ENCODE measurements around the gene PRSS2. TPM values are rescaled to one million over a fixed set of nuclear protein-coding genes. Genes with fewer than 3 reads are reported as not detected.
"Not testable (repeated sequence)": the region's sequence is repeated elsewhere in the genome, so short reads cannot be mapped to it uniquely, and the experiment has no call there.

Gene PRSS2
- total and polyA plus RNA-seq, 4 donors: 0.21 TPM; not detected in 3

DNA sequence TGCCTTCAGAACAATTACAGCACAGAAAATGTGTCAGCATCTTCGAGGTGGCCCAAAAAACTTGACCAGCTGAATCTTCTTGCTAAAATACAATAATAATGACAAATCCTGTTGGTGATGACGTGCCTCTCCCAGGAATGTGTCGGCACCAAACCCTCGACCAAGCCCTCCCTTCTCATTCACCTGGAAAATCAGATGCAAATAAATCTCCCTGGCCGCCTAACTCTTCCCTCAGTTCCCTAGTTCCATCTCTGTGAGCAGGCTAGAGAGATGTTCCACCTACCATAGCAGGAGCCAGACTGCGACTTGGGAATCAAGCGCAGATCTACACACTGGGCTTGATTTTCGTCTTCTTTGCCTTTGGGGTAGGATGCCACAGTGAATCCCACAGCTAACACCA lies 17.4 kb upstream of the PRSS2 start:
- Histone ChIP-seq H3K9me3 (ENCODE audit: control insufficient read depth in 4 of 4, low read length in 3 of 4) (no peaks in the 10 kb centered on the region), H3K4me3 (ENCODE audit: low read depth in 1 of 3, low read length in 3 of 3) (no peak overlapping the region), H3K27me3 (ENCODE audit: control insufficient read depth in 4 of 4, insufficient read depth in 4 of 4, low read length in 3 of 4) (peaks cover 0 to 5% (median 1%) of the 10 kb centered on the region in 4 donors), H3K36me3 (ENCODE audit: control insufficient read depth in 4 of 4, insufficient read depth in 3 of 4, low read depth in 1 of 4, low read length in 3 of 4) (no peaks in the 10 kb centered on the region), H3K27ac (ENCODE audit: low read depth in 1 of 2, low read length in 2 of 2) (no peak overlapping the region), H3K4me1 (ENCODE audit: control insufficient read depth in 4 of 4, insufficient read depth in 4 of 4, low read length in 3 of 4) (no peaks in the 10 kb centered on the region), H3K9ac (ENCODE audit: low read depth in 1 of 2, low read length in 2 of 2) (no peak overlapping the region)
- WGBS: 80% methylated on average over 8 of the region's 8 CpGs
- DNase-seq (ENCODE audit: low spot score): no peak
- TF ChIP-seq HNF4A (conservative IDR thresholded peaks at IDR 0.05): no peak
- no peak for TF ChIP-seq JUND (IDR thresholded peaks at IDR 0.05)
- TF ChIP-seq, protein P1, sequence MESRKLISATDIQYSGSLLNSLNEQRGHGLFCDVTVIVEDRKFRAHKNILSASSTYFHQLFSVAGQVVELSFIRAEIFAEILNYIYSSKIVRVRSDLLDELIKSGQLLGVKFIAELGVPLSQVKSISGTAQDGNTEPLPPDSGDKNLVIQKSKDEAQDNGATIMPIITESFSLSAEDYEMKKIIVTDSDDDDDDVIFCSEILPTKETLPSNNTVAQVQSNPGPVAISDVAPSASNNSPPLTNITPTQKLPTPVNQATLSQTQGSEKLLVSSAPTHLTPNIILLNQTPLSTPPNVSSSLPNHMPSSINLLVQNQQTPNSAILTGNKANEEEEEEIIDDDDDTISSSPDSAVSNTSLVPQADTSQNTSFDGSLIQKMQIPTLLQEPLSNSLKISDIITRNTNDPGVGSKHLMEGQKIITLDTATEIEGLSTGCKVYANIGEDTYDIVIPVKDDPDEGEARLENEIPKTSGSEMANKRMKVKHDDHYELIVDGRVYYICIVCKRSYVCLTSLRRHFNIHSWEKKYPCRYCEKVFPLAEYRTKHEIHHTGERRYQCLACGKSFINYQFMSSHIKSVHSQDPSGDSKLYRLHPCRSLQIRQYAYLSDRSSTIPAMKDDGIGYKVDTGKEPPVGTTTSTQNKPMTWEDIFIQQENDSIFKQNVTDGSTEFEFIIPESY (IDR thresholded peaks at IDR 0.05): no peak
- no peak for TF ChIP-seq HNF4G (IDR thresholded peaks at IDR 0.05)
- TF ChIP-seq, protein P2, sequence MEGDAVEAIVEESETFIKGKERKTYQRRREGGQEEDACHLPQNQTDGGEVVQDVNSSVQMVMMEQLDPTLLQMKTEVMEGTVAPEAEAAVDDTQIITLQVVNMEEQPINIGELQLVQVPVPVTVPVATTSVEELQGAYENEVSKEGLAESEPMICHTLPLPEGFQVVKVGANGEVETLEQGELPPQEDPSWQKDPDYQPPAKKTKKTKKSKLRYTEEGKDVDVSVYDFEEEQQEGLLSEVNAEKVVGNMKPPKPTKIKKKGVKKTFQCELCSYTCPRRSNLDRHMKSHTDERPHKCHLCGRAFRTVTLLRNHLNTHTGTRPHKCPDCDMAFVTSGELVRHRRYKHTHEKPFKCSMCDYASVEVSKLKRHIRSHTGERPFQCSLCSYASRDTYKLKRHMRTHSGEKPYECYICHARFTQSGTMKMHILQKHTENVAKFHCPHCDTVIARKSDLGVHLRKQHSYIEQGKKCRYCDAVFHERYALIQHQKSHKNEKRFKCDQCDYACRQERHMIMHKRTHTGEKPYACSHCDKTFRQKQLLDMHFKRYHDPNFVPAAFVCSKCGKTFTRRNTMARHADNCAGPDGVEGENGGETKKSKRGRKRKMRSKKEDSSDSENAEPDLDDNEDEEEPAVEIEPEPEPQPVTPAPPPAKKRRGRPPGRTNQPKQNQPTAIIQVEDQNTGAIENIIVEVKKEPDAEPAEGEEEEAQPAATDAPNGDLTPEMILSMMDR (IDR thresholded peaks at IDR 0.05; ENCODE audit: low read depth, low read length, missing input control): no peak
- no peak for TF ChIP-seq EGR1 (IDR thresholded peaks at IDR 0.05; ENCODE audit: low read depth in 2 of 2)
- TF ChIP-seq, protein P3, sequence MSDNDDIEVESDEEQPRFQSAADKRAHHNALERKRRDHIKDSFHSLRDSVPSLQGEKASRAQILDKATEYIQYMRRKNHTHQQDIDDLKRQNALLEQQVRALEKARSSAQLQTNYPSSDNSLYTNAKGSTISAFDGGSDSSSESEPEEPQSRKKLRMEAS (IDR thresholded peaks at IDR 0.05): no peak
- TF ChIP-seq RXRA (IDR thresholded peaks at IDR 0.05): no peak
- TF ChIP-seq FOXA2 (IDR thresholded peaks at IDR 0.05): no peak
- no peak for TF ChIP-seq NR2F2 (IDR thresholded peaks at IDR 0.05)
- TF ChIP-seq TAF1 (conservative IDR thresholded peaks at IDR 0.05): no peak
- TF ChIP-seq SP1 (IDR thresholded peaks at IDR 0.05): no peak
- no peak for TF ChIP-seq FOXA1 (IDR thresholded peaks at IDR 0.05)

DNA sequence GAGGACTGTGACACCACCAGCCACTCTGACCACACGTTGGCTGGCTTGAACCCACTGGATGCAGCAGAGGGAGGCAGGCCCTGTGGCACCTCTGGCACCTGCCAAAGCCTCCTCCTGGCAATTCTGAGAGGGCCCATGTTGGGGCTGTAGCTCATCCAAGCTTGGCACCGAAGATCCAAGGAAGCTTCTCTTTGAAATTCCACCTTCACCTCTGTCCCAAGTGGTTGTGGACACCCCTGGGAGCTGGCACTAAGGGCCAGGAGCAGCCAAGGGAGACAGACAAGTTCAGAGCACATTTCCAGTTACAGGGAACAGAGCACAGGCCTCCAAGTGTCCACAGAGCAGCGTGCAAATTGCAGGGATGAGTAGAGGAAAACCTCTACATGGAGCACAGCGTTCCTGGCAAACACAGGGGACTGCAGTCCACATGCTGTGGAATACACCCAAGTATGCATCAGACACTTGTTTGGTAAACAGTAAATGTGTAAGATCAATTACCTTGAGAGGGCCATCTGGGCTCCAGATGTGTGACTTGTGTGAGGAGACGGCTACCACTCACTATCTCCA lies 16.8 kb upstream of the PRSS2 start:
- H3K27ac ChIP-seq (ENCODE audit: low read depth in 1 of 2, low read length in 2 of 2); H3K9me3 ChIP-seq (ENCODE audit: control insufficient read depth in 4 of 4, low read length in 3 of 4); H3K27me3 ChIP-seq (ENCODE audit: control insufficient read depth in 4 of 4, insufficient read depth in 4 of 4, low read length in 3 of 4); H3K4me3 ChIP-seq (ENCODE audit: low read depth in 1 of 3, low read length in 3 of 3); H3K9ac ChIP-seq (ENCODE audit: low read depth in 1 of 2, low read length in 2 of 2); H3K36me3 ChIP-seq (ENCODE audit: control insufficient read depth in 4 of 4, insufficient read depth in 3 of 4, low read depth in 1 of 4, low read length in 3 of 4); H3K4me1 ChIP-seq (ENCODE audit: control insufficient read depth in 4 of 4, insufficient read depth in 4 of 4, low read length in 3 of 4); DNase-seq (ENCODE audit: low spot score): not testable (repeated sequence)
- 59% methylated on average over 5 of the region's 5 CpGs for WGBS

DNA sequence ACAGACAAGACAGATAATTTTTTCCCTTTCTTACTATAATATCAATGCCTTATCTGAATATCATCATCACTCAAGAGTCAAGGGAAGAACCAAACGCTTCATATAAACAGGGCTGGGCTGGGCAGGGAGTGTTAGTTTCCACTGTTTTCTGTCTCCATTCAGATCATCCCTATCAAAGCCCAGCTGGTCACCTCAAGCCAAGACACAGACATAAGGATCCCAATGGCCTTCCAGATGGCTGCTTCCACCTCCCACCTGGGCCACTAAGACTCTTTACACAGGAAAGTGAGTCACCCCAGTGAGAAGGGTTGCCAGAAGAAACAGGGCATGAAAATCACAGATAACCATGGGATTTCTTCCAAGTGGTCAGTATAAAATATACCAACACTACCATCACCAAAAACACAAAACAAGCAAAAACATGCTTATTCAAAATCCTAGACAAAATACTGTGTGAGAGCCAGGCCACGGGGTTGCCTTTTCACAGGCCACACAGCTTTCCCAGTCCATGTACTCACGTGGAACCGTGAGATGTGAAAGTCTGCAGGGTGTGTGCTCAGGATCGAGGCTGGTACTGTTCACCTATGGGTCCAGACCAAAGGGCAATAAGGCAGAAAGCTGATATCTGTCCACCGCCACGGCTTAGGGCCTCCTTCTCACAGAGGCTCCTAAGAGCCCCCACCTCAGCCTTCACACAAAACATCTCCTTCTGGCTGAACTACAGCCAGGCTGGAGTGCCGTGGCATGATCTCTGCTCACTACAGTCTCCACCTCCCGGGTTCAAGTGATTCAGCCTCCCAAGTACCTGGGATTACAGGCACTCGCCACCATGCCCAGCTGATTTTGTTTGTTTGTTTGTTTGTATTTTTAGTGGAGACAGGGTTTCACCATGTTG lies 15.8 kb upstream of the PRSS2 start:
- 76% methylated on average over 10 of the region's 10 CpGs for WGBS
- Histone ChIP-seq H3K9me3 (ENCODE audit: control insufficient read depth in 4 of 4, low read length in 3 of 4) (no peaks in the 10 kb centered on the region), H3K4me3 (ENCODE audit: low read depth in 1 of 3, low read length in 3 of 3) (no peak overlapping the region), H3K27me3 (ENCODE audit: control insufficient read depth in 4 of 4, insufficient read depth in 4 of 4, low read length in 3 of 4) (peaks cover 0 to 4% (median 1%) of the 10 kb centered on the region in 4 donors), H3K4me1 (ENCODE audit: control insufficient read depth in 4 of 4, insufficient read depth in 4 of 4, low read length in 3 of 4) (no peaks in the 10 kb centered on the region), H3K9ac (ENCODE audit: low read depth in 1 of 2, low read length in 2 of 2) (no peak overlapping the region), H3K27ac (ENCODE audit: low read depth in 1 of 2, low read length in 2 of 2) (no peak overlapping the region), H3K36me3 (ENCODE audit: control insufficient read depth in 4 of 4, insufficient read depth in 3 of 4, low read depth in 1 of 4, low read length in 3 of 4) (no peaks in the 10 kb centered on the region)
- no peak for DNase-seq (ENCODE audit: low spot score)
- TF ChIP-seq FOXA2 (IDR thresholded peaks at IDR 0.05) (no peak), RXRA (IDR thresholded peaks at IDR 0.05) (no peak), SP1 (IDR thresholded peaks at IDR 0.05) (no peak), HNF4A (conservative IDR thresholded peaks at IDR 0.05) (no peak), FOXA1 (IDR thresholded peaks at IDR 0.05) (no peak), GABPA (IDR thresholded peaks at IDR 0.05 in 1 of 2, conservative IDR thresholded peaks at IDR 0.05 in 1 of 2) (no peak), TAF1 (conservative IDR thresholded peaks at IDR 0.05) (no peak), YY1 (IDR thresholded peaks at IDR 0.05) (no peak)
- TF ChIP-seq, protein P4, sequence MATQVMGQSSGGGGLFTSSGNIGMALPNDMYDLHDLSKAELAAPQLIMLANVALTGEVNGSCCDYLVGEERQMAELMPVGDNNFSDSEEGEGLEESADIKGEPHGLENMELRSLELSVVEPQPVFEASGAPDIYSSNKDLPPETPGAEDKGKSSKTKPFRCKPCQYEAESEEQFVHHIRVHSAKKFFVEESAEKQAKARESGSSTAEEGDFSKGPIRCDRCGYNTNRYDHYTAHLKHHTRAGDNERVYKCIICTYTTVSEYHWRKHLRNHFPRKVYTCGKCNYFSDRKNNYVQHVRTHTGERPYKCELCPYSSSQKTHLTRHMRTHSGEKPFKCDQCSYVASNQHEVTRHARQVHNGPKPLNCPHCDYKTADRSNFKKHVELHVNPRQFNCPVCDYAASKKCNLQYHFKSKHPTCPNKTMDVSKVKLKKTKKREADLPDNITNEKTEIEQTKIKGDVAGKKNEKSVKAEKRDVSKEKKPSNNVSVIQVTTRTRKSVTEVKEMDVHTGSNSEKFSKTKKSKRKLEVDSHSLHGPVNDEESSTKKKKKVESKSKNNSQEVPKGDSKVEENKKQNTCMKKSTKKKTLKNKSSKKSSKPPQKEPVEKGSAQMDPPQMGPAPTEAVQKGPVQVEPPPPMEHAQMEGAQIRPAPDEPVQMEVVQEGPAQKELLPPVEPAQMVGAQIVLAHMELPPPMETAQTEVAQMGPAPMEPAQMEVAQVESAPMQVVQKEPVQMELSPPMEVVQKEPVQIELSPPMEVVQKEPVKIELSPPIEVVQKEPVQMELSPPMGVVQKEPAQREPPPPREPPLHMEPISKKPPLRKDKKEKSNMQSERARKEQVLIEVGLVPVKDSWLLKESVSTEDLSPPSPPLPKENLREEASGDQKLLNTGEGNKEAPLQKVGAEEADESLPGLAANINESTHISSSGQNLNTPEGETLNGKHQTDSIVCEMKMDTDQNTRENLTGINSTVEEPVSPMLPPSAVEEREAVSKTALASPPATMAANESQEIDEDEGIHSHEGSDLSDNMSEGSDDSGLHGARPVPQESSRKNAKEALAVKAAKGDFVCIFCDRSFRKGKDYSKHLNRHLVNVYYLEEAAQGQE (IDR thresholded peaks at IDR 0.05): no peak
- TF ChIP-seq, protein P5, sequence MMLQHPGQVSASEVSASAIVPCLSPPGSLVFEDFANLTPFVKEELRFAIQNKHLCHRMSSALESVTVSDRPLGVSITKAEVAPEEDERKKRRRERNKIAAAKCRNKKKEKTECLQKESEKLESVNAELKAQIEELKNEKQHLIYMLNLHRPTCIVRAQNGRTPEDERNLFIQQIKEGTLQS (IDR thresholded peaks at IDR 0.05): no peak
